ENCODE data around the gene GSAP. TPM values are rescaled to one million over a fixed set of nuclear protein-coding genes. Genes with fewer than 3 reads are reported as not detected.

GSAP gene
- total RNA-seq, 4 donors from 2014 or later: 6.8 to 11.4 (median 9.3) TPM

DNA sequence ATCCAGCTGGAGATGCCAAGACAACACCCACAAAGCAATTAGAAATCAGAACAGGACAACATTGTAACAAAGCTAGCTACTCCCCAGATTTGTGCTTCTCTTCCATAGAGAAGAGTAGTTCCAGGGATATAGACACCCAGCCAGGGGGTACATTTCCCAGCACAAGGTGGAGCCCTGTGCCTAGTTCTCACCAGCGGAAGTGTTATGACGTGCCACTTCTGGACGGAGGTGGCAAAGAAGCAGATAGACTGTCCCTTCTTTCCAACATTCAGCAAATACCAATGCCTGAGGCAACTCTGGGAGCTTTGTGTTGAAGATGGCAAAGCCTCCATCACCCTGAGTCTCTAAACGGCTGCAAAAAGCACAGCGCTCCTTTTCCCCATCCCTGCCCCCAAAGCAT lies 23.4 kb upstream of the GSAP start:
- WGBS, 2 donors: 32 to 41% methylated on average over 5 of the region's 5 CpGs
- peak in 1 of 2 donors; percentile 25 for DNase-seq (ENCODE audit: low spot score in 2 of 2)
- no peak overlapping the region for H3K4me3 ChIP-seq (ENCODE audit: low read depth, poor library complexity, severe bottlenecking)
- intact Hi-C loops (cut with DNase I; ENCODE audit: low total_unique reads): no loop called here
- TF ChIP-seq, protein P1, sequence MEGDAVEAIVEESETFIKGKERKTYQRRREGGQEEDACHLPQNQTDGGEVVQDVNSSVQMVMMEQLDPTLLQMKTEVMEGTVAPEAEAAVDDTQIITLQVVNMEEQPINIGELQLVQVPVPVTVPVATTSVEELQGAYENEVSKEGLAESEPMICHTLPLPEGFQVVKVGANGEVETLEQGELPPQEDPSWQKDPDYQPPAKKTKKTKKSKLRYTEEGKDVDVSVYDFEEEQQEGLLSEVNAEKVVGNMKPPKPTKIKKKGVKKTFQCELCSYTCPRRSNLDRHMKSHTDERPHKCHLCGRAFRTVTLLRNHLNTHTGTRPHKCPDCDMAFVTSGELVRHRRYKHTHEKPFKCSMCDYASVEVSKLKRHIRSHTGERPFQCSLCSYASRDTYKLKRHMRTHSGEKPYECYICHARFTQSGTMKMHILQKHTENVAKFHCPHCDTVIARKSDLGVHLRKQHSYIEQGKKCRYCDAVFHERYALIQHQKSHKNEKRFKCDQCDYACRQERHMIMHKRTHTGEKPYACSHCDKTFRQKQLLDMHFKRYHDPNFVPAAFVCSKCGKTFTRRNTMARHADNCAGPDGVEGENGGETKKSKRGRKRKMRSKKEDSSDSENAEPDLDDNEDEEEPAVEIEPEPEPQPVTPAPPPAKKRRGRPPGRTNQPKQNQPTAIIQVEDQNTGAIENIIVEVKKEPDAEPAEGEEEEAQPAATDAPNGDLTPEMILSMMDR (IDR thresholded peaks at IDR 0.05): no peak
- TF ChIP-seq POLR2A (IDR thresholded peaks at IDR 0.05): no peak

DNA sequence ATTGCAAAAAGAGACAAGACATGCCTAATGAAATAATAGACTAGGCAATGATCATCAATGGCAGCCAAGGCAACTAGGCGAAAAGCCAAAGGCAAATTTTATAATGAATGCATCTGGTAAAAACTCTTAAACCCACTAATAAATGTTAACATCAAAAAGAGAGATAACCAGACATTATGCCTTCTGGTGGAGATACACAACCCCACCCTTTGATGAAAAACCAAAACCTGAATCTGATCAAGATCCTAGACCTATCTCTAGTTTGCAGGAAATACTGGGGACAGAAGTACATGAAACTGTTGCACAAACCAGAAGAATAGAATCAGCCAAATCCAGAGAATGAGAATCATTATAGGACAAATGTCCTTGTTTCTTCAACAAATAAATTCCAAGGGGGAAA lies 22.0 kb upstream of the GSAP start:
- WGBS, 2 donors: 95 to 100% methylated on average over 1 of the region's 1 CpG
- TF ChIP-seq POLR2A (IDR thresholded peaks at IDR 0.05): no peak
- TF ChIP-seq, protein P1 (IDR thresholded peaks at IDR 0.05): no peak
- no peak for DNase-seq (ENCODE audit: low spot score in 2 of 2)
- intact Hi-C loops (cut with DNase I; ENCODE audit: low total_unique reads): no loop called here
- no peak overlapping the region for H3K4me3 ChIP-seq (ENCODE audit: low read depth, poor library complexity, severe bottlenecking)

DNA sequence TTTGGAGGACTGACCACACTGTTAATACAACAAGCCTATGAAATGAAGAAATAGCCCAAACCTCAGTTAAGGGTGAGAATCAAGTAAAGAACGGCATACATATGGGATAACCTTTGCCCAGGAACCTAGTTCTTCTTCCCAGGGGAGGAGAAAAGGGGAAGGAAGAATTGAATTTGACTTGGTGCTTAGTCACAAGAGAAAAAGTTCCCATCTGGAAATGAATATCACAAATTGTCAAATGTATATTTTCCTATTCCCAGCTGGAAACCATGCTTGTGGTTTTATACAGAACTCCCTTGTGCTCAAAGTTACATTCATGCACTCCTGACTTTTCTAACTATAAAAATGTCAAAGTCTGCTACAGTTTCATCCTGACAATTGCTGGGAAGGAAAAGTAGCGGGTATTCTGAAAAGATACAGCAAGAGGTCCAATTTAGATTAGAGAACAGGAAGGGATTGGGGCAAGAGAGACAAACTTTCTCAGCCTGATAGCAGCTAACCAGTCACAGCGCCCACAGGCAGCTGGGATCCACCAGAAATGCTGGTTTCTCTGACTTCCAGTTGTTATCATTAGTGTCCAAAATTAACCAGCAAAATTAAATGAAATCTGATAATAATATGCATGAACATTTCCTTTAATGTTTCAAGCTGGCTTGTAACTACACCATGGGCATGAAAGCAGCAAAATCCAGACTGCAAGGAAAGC lies 18.6 kb upstream of the GSAP start:
- no peak for DNase-seq (ENCODE audit: low spot score in 2 of 2)
- no peak overlapping the region for H3K4me3 ChIP-seq (ENCODE audit: low read depth, poor library complexity, severe bottlenecking)
- 77 to 80% methylated on average over 3 of the region's 3 CpGs for WGBS, 2 donors
- TF ChIP-seq POLR2A (IDR thresholded peaks at IDR 0.05): no peak
- TF ChIP-seq, protein P1 (IDR thresholded peaks at IDR 0.05): no peak
- intact Hi-C loops (cut with DNase I; ENCODE audit: low total_unique reads): no loop called here

DNA sequence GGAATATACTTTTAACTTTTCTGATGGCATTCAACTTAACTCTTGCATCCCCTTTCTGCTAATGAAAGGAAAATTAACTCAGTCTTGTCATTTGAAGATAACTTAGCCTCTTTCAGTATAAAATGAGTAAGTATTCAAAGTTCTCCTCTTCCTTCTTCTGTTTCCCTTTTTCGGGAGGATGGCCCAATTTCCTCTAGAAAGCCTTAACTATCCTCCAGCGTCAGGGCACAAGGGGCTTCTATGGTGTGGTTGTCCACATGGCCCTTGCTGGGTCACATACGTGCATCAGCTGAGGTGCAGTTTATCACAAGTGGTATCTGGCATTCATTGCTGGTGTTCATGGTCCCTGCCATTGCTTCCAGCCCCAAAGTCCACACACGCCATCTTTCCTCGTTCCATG lies 17.8 kb upstream of the GSAP start:
- DNase-seq (ENCODE audit: low spot score in 2 of 2): no peak
- TF ChIP-seq POLR2A (IDR thresholded peaks at IDR 0.05): no peak
- TF ChIP-seq, protein P1 (IDR thresholded peaks at IDR 0.05): no peak
- WGBS, 2 donors: 88% methylated on average over 5 of the region's 5 CpGs
- no peak overlapping the region for H3K4me3 ChIP-seq (ENCODE audit: low read depth, poor library complexity, severe bottlenecking)
- intact Hi-C loops (cut with DNase I; ENCODE audit: low total_unique reads): no loop called here

DNA sequence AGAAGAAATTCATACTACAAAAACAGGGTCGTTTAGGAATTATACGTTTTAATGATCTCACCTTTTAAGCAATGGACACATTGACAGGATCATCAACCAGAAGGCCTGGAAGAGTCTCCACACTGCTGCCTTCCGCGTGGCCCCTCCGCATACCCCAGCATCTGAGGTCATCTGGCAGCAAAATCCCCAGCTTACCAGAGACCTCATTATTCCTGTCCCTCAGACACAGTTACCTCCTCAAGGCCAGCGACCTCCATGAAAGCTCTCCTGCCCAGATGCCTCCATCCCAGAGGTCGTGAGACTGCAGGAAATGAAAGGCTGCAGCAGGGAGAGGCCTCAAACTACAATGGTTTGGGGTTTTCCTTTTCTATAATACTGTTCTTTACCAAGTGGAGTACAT lies 14.8 kb upstream of the GSAP start:
- H3K4me3 ChIP-seq (ENCODE audit: low read depth, poor library complexity, severe bottlenecking): no peak overlapping the region
- WGBS, 2 donors: 83 to 87% methylated on average over 7 of the region's 7 CpGs
- intact Hi-C loops (cut with DNase I; ENCODE audit: low total_unique reads): no loop called here
- TF ChIP-seq, protein P1 (IDR thresholded peaks at IDR 0.05): no peak
- TF ChIP-seq POLR2A (IDR thresholded peaks at IDR 0.05): no peak
- no peak for DNase-seq (ENCODE audit: low spot score in 2 of 2)

DNA sequence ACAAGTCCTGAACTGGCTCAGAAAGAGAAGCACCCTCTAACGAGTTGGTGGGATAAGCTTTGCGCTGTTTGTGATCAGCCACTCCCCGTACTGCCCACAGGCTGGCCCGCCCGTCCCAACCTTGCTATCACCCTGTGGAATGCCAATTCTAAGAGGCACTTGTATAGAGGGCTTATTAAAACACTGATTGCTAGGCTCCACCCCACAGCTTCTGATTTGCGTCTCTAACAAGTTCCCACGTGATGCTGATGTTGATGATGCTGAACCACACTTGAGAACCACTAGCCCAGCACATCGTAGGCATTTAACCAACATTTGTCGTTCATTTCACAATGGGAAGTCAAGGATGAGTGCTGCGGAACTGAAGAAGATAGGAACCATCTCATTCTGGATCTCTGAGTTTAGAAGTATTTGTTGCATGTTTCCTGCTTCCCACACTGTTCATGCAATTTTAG lies 12.7 kb upstream of the GSAP start:
- intact Hi-C loops (cut with DNase I; ENCODE audit: low total_unique reads): no loop called here

More for the DNA sequence above, 12.7 kb upstream of the GSAP start:
- WGBS, 2 donors: 70 to 81% methylated on average over 10 of the region's 10 CpGs
- H3K4me3 ChIP-seq (ENCODE audit: low read depth, poor library complexity, severe bottlenecking): no peak overlapping the region
- TF ChIP-seq, protein P1 (IDR thresholded peaks at IDR 0.05): no peak
- no peak for TF ChIP-seq POLR2A (IDR thresholded peaks at IDR 0.05)
- peak in 1 of 2 donors; percentile 21 for DNase-seq (ENCODE audit: low spot score in 2 of 2)

All from lower leg skin (tissue), 4 donors.